ENCODE data around the gene RASIP1. TPM values are rescaled to one million over a fixed set of nuclear protein-coding genes. Genes with fewer than 3 reads are reported as not detected.

The RASIP1 gene
- total and polyA plus RNA-seq, 4 donors: 2.9 to 11.9 (median 10.0) TPM

DNA sequence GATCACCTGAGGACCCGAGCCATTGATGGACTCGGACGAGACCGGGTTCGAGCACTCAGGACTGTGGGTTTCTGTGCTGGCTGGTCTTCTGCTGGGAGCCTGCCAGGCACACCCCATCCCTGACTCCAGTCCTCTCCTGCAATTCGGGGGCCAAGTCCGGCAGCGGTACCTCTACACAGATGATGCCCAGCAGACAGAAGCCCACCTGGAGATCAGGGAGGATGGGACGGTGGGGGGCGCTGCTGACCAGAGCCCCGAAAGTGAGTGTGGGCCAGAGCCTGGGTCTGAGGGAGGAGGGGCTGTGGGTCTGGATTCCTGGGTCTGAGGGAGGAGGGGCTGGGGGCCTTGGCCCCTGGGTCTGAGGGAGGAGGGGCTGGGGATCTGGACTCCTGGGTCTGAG, 15.8 kb upstream of the RASIP1 start:
- DNase-seq (ENCODE audit: low read depth in 4 of 6, low spot score in 6 of 6): no peak
- Histone ChIP-seq H3K27ac (ENCODE audit: low read depth, low read length) (no peak overlapping the region), H3K9me3 (ENCODE audit: control insufficient read depth, insufficient read depth, low read length) (no peaks in the 10 kb centered on the region), H3K4me3 (ENCODE audit: low read depth, low read length) (no peak overlapping the region), H3K36me3 (ENCODE audit: control insufficient read depth, insufficient read depth, low read length) (no peaks in the 10 kb centered on the region), H3K4me1 (ENCODE audit: control insufficient read depth, insufficient read depth, low read length) (peaks cover 16% of the 10 kb centered on the region), H3K27me3 (ENCODE audit: control insufficient read depth, insufficient read depth, low read length) (peaks cover 36% of the 10 kb centered on the region)
- WGBS (ENCODE audit: insufficient coverage): 87% methylated on average over 11 of the region's 11 CpGs

DNA sequence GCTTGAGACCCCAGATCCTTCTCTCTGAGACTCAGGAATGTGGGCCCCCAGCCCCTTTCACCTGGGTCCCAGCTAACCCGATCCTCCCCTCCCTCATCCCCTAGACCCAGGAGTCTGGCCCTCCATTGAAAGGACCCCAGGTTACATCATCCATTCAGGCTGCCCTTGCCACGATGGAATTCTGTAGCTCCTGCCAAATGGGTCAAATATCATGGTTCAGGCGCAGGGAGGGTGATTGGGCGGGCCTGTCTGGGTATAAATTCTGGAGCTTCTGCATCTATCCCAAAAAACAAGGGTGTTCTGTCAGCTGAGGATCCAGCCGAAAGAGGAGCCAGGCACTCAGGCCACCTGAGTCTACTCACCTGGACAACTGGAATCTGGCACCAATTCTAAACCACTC, 15.4 kb upstream of the RASIP1 start:
- DNase-seq (ENCODE audit: low read depth in 4 of 6, low spot score in 6 of 6): no peak
- Histone ChIP-seq H3K36me3 (ENCODE audit: control insufficient read depth, insufficient read depth, low read length) (peaks cover 1% of the 10 kb centered on the region), H3K4me3 (ENCODE audit: low read depth, low read length) (no peak overlapping the region), H3K4me1 (ENCODE audit: control insufficient read depth, insufficient read depth, low read length) (peaks cover 16% of the 10 kb centered on the region), H3K27me3 (ENCODE audit: control insufficient read depth, insufficient read depth, low read length) (peaks cover 39% of the 10 kb centered on the region), H3K27ac (ENCODE audit: low read depth, low read length) (no peak overlapping the region), H3K9me3 (ENCODE audit: control insufficient read depth, insufficient read depth, low read length) (no peaks in the 10 kb centered on the region)
- WGBS (ENCODE audit: insufficient coverage): 65% methylated on average over 4 of the region's 5 CpGs

DNA sequence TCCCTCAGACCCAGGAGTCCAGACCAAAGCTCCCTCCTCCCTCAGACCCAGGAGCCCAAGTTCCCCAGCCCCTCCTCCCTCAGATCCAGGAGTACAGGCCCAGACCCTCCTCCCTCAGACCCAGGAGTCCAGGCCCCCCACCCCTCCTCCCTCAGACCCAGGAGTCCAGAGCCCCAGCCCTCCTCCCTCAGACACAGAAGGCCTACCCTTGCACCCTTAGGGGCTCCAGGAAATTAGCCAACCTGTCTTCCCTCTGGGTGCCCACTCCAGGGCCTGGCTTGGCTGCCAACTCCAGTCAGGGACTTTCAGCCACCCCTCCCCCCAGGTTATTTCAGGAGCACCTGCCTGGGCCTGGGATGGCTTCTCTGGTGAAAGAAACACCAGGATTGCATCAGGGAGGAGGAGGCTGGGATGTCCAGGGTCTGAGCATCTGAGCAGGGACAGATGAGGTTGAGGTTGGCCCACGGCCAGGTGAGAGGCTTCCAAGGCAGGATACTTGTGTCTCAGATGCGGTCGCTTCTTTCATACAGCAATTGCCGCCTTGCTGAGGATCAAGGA, 14.8 kb upstream of the RASIP1 start, which contains the start of gene FGF21:
FGF21 (plus strand) TSS at position 441 of the 558 bp plus-strand sequence. CDS start 713 bp downstream, outside the sequence.
- Histone ChIP-seq H3K4me1 (ENCODE audit: control insufficient read depth, insufficient read depth, low read length) (peaks cover 16% of the 10 kb centered on the region), H3K9me3 (ENCODE audit: control insufficient read depth, insufficient read depth, low read length) (no peaks in the 10 kb centered on the region), H3K36me3 (ENCODE audit: control insufficient read depth, insufficient read depth, low read length) (peaks cover 8% of the 10 kb centered on the region), H3K4me3 (ENCODE audit: low read depth, low read length) (no peak within 1 kb of the TSS), H3K27me3 (ENCODE audit: control insufficient read depth, insufficient read depth, low read length) (peaks cover 37% of the 10 kb centered on the region), H3K27ac (ENCODE audit: low read depth, low read length) (no peak within 1 kb of the TSS)
- WGBS (ENCODE audit: insufficient coverage): 80% methylated on average over 4 of the region's 4 CpGs
- no peak for DNase-seq (ENCODE audit: low read depth in 4 of 6, low spot score in 6 of 6)

DNA sequence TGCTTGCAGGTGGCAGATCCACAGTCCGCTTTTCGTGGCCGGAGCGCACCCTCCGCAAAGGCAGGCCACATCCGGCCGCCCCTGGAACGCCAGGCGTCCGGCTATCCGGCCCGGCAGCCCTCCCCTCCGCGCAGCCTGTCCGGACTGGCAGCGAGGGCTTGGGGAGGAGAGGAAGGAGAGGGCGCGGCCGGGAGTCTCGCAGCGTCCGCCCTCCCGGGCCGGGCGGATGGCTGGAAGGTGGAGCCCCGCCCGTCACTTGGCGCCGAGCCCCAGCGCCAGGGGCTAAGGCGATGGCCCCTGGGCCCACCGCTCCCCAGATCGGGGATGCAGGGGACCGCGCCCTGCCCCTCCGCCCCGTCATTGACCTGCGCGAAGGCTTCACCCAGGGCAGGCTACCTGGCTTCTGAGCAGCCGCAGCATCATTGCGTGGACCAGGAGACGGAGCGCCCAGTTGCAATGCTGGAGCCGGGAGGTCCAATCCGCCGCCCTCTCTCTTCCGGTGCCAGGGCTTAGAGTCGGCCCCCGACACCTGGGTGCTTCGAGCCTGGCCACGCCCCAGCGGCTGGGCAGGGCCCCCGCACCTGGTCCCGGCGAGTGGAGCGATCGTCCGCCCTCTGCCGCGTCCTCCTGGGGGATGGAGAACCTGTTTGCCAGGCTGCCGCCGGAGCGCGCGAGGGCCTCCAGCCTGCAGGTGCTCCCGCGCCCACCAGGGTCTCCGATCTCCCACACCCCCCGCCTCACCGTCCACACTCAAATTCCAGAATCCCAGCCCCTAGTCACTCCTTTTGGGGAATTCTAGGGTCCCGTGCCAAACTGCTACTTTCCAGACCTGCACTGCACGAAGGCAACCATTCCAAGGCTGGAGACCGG, 12.3 kb upstream of the RASIP1 start, which contains the start of gene FUT1:
FUT1 (minus strand) TSS at position 146 of the 870 bp plus-strand sequence. CDS start 1,360 bp downstream, outside the sequence.
- Histone ChIP-seq H3K27me3 (ENCODE audit: control insufficient read depth, insufficient read depth, low read length) (peaks cover 39% of the 10 kb centered on the region), H3K27ac (ENCODE audit: low read depth, low read length) (no peak within 1 kb of the TSS)

DNA sequence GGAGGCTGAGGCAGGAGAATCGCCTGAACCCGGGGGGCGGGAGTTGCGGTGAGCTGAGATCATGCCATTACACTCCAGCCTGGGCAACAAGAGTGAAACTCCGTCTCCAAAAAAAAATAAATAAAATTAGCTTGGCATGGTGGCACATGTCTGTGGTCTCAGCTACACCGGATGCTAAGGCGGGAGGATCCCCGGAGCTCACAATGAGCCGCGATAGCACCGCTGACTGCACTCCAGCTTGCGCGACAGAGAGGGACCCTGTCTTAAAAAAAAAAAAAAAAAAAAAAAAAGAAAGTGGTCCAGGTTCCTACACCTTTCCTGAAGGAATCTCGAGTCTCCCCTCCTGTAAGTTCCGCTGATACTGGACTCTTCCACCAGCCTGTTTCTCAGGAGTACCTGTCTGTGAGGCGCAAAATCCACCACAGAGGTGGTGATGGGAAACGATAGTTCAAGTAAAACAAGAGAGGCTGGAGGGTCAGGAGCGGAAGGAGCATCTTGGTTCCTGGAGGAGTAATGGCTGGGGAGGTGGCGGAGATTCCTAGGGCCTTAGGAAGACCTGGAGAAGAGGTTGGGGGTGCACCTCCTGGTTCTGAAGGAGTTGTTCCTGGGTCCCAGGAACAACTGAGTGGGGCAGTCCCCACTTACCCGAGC, 11.6 kb upstream of the RASIP1 start:
- Histone ChIP-seq H3K4me1 (ENCODE audit: control insufficient read depth, insufficient read depth, low read length) (peaks cover 19% of the 10 kb centered on the region), H3K36me3 (ENCODE audit: control insufficient read depth, insufficient read depth, low read length) (peaks cover 8% of the 10 kb centered on the region), H3K27me3 (ENCODE audit: control insufficient read depth, insufficient read depth, low read length) (peaks cover 39% of the 10 kb centered on the region), H3K27ac (ENCODE audit: low read depth, low read length) (no peak overlapping the region), H3K4me3 (ENCODE audit: low read depth, low read length) (peak overlapping the region; percentile 22), H3K9me3 (ENCODE audit: control insufficient read depth, insufficient read depth, low read length) (no peaks in the 10 kb centered on the region)
- 24% methylated on average over 10 of the region's 20 CpGs for WGBS (ENCODE audit: insufficient coverage)
- peak in 1 of 6 donors; percentile 39 for DNase-seq (ENCODE audit: low read depth in 4 of 6, low spot score in 6 of 6)

More for the DNA sequence above, 12.3 kb upstream of the RASIP1 start, which contains the start of gene FUT1:
- peaks cover 16% of the 10 kb centered on the region for H3K4me1 ChIP-seq (ENCODE audit: control insufficient read depth, insufficient read depth, low read length)
- H3K9me3 ChIP-seq (ENCODE audit: control insufficient read depth, insufficient read depth, low read length): no peaks in the 10 kb centered on the region
- H3K4me3 ChIP-seq (ENCODE audit: low read depth, low read length): peak within 1 kb of the TSS; percentile 22
- under 1% methylated on average over 71 of the region's 73 CpGs for WGBS (ENCODE audit: insufficient coverage)
- peaks cover 8% of the 10 kb centered on the region for H3K36me3 ChIP-seq (ENCODE audit: control insufficient read depth, insufficient read depth, low read length)
- DNase-seq (ENCODE audit: low read depth in 4 of 6, low spot score in 6 of 6): peak in 2 of 6 donors; percentile 40 to 86

DNA sequence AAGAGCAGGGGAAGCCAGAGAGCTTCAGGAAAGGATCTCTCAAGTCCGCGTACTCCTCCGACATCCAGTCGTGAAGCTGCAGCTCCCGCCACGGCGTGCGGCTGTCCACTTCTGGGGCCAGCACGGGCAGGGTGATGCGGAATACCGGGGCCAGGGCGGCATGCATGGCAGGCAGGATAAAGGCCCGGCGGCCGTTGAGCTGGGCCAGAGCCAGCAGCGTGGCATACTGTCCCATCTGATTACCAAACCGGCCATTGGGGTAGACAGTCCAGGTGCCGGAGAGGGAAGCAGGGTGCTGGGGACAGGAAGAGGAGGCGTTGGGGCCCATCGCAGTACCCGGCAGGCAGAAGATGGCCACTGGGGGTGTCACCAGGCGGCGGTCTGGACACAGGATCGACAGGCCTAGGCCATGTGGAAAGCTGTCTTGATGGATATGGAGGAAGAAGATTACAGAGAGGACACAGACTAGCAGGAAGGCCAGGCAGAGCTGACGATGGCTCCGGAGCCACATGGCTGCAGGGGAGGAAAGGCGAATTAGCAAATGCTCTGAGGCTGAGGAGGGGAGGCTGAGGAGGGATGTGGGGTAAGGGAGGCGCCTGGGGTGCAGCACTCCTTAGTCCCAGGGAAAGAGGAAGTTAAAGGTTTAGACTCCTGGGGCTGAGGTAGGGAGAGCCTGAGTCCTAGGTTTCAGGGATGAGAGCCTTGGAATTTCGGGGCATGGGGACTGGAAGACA, 10.5 kb upstream of the RASIP1 start:
- DNase-seq (ENCODE audit: low read depth in 4 of 6, low spot score in 6 of 6): no peak
- 91% methylated on average over 29 of the region's 29 CpGs for WGBS (ENCODE audit: insufficient coverage)
- peaks cover 22% of the 10 kb centered on the region for H3K4me1 ChIP-seq (ENCODE audit: control insufficient read depth, insufficient read depth, low read length)
- H3K36me3 ChIP-seq (ENCODE audit: control insufficient read depth, insufficient read depth, low read length): peaks cover 8% of the 10 kb centered on the region
- H3K27me3 ChIP-seq (ENCODE audit: control insufficient read depth, insufficient read depth, low read length): peaks cover 48% of the 10 kb centered on the region
- H3K4me3 ChIP-seq (ENCODE audit: low read depth, low read length): no peak overlapping the region
- no peaks in the 10 kb centered on the region for H3K9me3 ChIP-seq (ENCODE audit: control insufficient read depth, insufficient read depth, low read length)
- H3K27ac ChIP-seq (ENCODE audit: low read depth, low read length): no peak overlapping the region

DNA sequence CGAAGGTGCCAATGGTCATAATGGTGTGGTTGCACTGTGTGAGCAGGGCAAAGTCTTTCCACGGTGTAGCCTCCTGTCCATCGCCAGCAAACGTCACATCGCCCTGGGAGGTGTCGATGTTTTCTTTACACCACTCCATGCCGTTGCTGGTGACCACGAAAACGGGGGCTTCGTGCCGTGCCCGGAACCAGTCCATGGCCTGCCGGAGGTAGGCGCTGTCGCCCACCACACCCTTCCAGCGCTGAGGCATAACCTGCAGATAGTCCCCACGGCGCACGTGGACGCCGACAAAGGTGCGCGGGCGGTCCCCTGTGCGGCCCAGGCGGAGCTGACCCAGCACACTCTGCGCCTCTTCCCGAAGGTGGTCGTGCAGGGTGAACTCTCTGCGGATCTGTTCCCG, 9.9 kb upstream of the RASIP1 start:
- Histone ChIP-seq H3K27ac (ENCODE audit: low read depth, low read length) (no peak overlapping the region), H3K4me1 (ENCODE audit: control insufficient read depth, insufficient read depth, low read length) (peaks cover 26% of the 10 kb centered on the region), H3K27me3 (ENCODE audit: control insufficient read depth, insufficient read depth, low read length) (peaks cover 54% of the 10 kb centered on the region), H3K9me3 (ENCODE audit: control insufficient read depth, insufficient read depth, low read length) (no peaks in the 10 kb centered on the region), H3K36me3 (ENCODE audit: control insufficient read depth, insufficient read depth, low read length) (peaks cover 8% of the 10 kb centered on the region), H3K4me3 (ENCODE audit: low read depth, low read length) (no peak overlapping the region)
- DNase-seq (ENCODE audit: low read depth in 4 of 6, low spot score in 6 of 6): no peak
- 93% methylated on average over 26 of the region's 31 CpGs for WGBS (ENCODE audit: insufficient coverage)

DNA sequence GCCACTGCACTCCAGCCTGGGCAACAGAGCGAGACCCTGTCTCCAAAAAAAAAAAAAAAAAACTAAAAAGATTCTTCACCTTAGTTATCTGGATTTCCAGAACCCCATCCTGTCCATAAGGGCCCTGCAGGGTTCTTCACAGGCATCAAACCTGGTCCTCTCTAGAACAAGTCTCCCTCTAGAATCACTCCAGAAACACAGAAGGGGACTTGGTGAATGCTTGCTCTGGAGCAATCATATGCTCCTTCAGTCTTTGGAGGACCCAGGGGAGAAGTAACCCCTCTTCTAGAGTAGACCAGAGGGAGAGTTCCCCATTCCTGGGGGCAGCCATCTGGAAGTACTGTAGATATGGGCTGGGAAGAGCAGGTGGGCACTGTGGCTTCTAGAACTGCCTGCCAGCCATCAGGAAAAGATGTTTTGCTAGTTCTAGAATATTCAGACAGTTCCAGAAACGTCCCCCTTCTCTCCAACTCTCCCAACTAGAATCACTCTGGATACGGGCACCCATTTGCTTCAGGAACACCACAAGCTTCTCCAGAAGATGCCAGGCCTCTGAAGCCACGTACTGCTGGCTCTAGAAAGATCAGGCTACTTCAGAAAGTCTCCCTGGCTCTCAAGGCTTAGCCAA, 9.3 kb upstream of the RASIP1 start:
- no peak overlapping the region for H3K27ac ChIP-seq (ENCODE audit: low read depth, low read length)
- H3K4me1 ChIP-seq (ENCODE audit: control insufficient read depth, insufficient read depth, low read length): peaks cover 27% of the 10 kb centered on the region
- H3K27me3 ChIP-seq (ENCODE audit: control insufficient read depth, insufficient read depth, low read length): peaks cover 54% of the 10 kb centered on the region
- no peak overlapping the region for H3K4me3 ChIP-seq (ENCODE audit: low read depth, low read length)
- H3K9me3 ChIP-seq (ENCODE audit: control insufficient read depth, insufficient read depth, low read length): no peaks in the 10 kb centered on the region
- DNase-seq (ENCODE audit: low read depth in 4 of 6, low spot score in 6 of 6): no peak
- WGBS (ENCODE audit: insufficient coverage): 73% methylated on average over 4 of the region's 4 CpGs
- peaks cover 8% of the 10 kb centered on the region for H3K36me3 ChIP-seq (ENCODE audit: control insufficient read depth, insufficient read depth, low read length)

Measured in spinal cord (tissue), 10 donors.